Measurements from ENCODE around the gene KCTD4.
"Not testable (repeated sequence)": the region's sequence is repeated elsewhere in the genome, so short reads cannot be mapped to it uniquely, and the experiment has no call there.

The KCTD4 gene

DNA sequence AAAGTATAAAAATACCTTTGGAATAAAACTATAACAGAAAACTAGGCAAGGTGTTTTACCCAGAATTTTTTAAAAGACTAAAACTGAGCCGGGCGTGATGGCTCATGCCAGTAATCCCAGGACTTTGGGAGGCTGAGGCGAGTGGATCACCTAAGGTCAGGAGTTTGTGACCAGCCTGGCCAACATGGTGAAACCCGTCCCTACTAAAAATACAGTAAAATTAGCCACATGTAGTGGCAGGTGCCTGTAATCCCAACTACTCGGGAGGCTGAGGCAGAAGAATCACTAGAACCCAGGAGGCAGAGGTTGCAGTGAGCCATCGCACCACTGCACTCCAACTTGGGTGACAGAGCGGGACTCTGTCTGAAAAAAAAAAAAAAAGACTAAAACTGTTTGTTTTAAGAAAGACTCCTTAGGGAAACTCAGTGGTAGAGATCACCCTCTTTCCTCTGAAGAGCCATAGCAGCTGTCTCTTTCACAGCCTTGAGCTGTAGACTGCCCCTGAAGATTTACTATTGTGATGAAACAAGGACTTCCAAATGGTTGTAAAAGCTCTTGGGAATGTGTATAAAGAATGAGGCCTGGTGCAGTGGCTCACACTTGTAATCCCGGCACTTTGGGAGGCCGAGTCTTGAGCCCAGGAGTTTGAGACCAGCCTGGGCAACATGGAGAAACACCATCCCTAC, 14.7 kb upstream of the KCTD4 start:
- DNase-seq: peak in 1 of 3 donors; percentile 15

DNA sequence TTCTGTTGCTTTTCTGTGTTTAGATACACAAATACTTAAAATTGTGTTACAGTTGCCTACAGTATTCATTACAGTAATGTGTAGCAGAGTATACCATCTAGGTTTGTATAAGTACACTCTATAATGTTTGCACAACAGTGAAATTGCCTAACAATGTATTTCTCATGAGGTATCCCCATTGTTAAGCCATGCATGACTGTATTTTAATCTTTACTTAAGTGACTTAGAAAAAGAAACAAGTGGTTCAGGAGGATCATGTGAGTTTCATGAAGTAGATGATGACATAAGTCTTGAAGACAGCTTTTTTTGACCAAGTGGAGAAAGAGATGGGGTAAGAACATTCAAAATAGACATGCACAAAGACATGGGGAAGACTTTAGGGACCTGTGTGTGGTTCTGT, 8.4 kb upstream of the KCTD4 start:
- DNase-seq: peak; percentile 66 to 94 (median 90)

DNA sequence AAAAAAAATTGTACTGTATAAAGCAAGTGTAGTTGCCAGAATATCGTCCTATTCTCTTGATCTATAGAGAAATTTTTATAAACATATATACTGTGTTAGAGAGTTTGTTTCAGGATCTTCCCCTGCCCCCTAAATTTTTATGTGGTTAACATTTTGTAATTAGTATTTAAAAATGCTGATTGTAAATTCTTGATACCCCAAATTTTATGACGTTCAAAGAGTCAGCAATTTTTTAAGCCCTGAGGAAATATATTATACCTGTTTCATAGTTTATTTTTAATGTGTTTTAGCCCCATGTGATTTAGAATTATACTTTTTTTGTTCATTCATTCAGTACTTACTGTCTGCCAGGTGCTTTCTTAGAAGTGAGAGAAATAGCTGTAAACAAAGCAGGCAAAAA, 7.3 kb upstream of the KCTD4 start:
- DNase-seq: no peak

DNA sequence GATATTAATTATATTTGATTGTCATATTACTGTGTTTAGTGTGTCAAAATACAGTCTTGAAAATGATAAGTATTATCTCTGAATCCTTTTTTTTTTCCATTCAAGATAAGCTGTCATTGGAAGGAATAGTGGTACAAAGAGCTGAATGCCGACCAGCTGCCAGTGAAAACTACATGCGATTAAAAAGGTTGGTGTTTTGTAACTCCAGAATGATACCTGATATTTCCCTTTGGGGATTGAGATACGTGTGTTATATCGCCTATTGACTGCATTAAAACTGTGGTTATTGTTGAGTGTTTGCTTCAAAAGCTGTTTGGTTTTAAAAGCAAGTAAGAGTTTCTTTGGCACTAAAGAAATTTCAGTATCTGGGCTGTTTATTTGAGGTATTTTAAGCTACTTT, 6.5 kb upstream of the KCTD4 start:
- no peak for DNase-seq

DNA sequence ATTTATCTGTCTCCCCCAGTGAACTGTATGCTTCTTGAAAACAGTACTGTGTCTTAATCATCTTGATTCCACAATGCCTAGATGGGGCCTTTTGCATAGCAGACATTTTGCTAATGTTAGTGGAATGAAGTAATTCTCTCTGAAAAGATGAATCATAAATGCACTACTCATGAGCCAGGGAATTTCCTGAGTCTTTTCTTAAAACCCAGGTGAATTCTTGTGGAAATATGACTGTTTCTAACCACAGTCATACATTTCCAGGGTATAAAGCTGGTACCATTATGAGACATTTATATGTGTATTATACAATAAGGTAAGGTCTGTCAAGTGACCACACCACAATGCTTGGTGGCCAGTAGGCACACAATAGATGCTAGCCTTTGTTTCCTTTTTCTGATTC, 5.5 kb upstream of the KCTD4 start:
- peak; percentile 75 to 94 (median 91) for DNase-seq

DNA sequence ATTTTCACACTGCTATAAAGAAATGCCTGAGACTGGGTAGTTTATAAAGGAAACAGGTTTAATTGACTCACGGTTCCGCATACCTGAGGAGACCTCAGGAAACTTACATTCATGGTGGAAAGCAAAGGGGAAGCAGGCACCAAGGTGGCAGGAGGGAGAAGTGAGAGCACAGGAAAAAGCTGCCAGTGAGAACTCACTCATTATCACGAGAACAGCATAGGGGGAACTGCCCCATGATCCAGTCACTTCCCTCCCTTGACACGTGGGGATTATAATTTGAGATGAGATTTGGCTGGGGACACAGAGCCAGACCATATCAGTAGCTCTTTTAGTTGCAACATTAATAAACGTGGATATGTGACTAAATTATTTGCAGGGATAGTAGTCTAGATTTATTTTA, 4.3 kb upstream of the KCTD4 start:
- DNase-seq: peak; percentile 29 to 42 (median 35)

DNA sequence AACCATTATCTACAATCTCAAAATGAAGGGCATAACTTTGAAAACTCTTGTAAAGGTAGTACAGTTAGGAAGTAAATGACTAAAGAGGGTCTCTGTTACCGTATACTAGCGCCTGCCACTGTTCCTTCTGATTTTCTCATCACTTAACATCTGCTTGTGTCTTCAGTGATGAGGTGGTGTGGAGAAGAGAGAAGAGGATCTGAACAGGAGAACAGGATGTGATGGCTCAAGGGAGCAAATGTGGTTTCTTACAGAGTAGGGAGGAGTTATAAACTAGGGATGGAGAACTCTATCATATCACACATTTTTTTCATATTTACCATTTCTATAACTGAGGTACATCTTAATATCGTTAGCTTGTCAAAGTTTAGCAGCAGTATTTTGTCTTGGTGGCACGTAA, 1.1 kb downstream of the KCTD4 start:
- no peak for DNase-seq

DNA sequence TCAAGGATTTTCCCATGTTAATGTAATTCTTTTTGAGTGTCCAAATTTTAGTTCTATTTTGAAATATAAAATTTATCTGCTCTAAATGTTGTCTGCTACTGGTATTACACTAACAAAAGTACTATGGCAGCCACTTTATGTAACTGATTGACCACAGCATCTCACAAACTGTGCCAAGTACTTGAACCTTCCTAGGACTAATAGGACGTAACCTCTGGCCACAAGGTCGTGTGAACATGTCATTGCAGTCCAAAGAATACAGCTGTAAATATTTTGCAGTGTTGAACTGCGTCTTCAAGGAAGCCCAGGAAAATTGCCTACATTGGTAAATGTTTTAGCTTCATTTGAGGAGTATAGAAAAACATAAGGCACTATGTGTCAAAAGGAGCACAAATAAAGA, 1.9 kb downstream of the KCTD4 start:
- DNase-seq: no peak

DNA sequence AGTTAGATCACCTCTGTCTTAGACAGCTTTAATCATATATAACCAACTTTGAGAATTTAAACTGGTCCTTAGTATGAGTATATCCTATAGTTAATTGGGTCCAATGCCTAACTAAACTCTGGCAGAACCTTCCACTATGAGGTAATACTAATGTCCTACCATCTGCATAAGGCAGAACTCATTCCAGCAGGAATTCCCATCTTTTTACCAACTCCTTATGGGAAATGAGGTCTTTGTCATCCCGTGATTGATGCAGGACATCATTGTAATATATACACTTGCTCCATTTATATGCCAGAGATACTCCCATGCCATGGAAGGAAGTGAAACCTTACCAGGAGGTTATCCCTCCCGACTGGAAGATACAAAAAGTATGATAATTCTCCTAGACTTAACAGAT, 2.8 kb downstream of the KCTD4 start:
- no peak for DNase-seq

DNA sequence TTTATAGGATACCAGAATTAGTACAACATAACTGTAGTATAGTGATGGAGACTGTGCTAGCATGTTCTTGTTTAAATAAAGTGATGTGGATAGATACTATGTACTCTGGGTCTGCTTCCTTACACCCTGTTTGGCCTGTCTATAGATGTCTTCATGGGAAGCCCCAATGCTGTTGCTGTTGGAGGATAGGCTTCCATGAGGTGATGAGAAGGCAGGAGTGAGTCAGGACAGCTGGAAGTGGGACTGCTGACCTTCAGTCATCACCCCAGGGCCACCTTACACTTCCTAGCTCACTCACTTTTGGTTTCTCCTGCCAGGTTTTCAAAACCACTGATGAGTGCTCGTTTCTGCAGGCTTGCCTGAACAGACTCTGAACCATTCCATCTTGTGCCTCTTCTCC, 4.2 kb downstream of the KCTD4 start:
- DNase-seq: peak in 2 of 3 donors; percentile 37 to 46

DNA sequence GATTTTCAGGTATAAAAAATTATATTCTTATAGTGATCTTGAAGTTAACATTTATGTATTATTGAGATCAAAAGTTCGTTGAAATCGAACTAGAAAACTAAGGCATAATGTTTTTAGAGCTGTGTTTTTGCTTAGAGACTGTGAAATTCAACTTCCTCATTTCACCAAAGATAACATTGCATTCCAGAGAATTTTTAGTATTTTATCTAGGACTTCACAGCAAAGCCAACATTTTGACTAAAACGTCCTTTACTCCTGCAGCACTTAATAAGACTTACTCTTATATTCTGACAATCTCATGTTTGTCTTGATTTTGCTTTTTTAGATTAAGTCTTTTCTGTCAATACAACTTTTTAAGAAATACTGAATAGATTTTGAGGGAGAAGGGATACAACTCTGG, 4.7 kb downstream of the KCTD4 start:
- DNase-seq: no peak

DNA sequence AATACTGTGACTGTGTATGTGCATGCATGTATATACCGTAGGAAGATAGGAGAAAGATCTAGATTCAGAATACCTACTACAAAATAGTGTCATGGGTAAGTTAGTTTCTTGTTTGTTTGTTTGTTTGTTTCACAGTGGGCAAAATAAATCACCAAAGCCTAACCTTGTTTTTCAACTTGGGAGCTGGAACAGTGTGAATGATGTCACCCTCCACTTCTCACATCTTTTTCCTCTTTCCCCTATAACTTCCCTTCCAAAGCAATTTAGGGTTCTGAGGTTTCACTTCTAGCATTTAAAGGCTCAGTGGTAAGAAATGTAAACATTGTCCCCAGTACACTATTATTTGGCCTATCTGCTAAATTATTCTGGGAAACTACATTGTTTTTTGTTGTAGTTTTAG, 5.4 kb downstream of the KCTD4 start:
- DNase-seq: peak; percentile 55 to 76 (median 71)

DNA sequence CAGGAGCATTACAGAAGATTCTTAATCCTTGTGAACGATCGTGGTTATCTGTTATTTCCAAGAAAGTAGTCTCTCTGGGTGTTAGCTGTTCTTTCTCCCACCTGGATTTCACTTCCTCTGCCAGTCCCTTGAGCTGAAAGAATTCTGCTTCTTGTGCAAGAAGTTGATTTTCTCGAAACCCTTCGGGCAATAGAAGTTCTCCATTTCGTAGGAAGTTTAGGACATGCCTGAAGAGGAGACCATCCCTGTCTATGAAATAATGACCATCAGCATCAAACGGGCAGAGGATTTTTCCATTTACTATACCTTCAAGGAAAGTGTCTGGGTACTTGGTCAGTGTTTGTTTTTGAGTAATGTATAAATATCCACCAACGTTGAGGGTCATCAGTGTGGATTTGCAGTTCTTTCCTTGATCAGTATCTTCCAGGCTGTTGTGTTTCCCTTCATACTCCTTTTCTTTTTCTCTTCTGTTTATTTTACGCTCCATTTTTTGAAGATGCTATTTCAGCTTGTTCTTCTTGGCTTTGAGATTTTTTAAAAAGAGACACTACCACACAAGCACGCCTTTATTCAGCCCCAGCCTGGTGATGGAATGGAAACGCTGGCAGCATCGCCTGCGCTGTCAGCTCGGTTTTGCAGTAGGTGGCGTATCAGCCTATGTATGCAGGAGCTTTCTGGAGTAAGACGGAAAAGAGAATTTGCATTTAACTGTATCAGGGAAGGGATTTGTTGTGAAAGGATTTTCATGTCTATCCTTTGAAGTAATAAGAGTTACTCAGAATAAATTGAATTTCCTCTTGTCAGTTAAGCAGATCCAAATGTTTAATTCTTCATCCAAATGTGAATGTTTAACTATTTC, 6.5 kb downstream of the KCTD4 start:
- DNase-seq: peak in 2 of 3 donors; percentile 29 to 39

DNA sequence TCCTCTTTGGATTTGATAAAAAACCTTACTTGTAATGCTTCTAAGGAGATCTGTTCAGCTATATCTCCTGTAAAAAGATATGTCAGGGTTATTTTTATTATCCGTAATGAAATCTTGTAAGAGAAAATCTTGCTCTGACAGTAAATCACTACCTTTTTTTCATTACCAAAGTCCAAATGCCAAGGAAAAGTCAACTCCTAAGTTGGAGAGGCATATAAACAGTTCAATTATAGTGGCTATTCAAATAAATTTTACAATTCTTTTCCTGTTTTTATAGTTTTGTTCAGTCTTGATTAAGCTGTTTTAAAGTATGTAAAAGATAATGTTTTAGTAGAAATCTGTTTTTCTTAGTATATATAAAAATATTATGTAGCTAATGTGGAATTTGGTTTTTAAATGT, 9.0 kb downstream of the KCTD4 start:
- no peak for DNase-seq

DNA sequence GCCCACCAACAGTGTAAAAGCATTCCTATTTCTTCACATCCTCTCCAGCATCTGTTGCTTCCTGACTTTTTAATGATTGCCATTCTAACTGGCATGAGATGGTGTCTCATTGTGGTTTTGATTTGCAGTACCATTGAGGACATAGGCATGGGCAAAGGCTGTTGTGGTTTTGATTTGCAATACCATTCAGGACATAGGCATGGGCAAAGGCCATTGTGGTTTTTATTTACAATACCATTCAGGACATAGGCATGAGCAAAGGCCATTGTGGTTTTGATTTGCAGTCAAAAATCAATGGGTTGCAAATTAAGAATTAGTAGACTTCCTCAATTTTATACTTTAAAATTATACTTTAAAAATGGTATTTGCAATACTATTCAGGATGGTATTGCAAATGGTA, 11.3 kb downstream of the KCTD4 start:
- DNase-seq: not testable (repeated sequence)

DNA sequence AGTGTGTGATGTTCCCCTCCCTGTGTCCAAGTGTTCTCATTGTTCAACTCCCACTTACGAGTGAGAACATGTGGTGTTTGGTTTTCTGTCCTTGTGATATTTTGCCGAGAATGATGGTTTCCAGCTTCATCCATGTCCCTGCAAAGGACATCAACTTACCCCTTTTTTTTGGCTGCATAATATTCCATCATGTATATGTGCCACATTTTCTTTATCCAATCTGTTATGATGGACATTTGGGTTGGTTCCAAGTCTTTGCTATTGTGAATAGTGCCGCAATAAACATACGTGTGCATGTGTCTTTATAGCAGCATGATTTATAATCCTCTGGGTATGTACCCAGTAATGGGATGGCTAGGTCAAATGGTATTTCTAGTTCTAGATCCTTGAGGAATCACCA, 11.8 kb downstream of the KCTD4 start:
- not testable (repeated sequence) for DNase-seq

DNA sequence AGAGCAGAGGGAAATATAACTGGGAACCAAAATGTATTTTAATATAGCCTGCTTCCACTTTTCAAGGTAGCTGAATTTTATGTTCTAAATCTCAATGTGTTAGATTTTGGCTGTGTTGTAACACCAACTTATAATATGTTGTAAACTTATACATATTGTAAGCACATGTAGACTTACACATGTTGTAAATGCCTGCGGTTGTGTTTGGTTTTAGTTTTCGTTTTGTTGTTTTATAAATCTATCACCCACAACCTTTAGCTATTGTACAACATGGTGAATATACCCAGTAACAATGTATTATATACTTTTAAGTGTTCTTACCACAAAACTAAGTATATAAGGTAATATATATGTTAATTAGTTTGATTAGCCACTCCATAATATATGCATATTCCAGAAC, 15.6 kb downstream of the KCTD4 start:
- no peak for DNase-seq

DNA sequence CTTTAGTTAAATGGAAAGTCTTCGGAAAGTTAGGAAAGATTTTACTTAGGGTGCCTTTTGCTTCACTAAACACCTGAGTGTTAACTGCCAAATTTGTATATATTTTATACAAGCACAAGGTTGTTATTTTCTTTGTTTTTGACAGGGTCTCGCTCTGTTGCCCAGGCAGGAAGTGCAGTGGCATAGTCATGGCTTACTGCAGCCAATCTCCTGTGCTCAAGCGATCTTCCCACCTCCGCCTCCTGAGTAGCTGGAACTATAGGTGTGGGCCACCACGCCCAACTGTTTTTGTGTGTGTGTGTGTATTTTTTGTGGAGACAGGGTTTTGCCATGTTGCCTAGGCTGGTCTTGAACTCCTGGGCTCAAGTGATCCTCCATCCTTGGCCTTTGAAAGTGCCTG, 16.2 kb downstream of the KCTD4 start:
- DNase-seq: no peak

DNA sequence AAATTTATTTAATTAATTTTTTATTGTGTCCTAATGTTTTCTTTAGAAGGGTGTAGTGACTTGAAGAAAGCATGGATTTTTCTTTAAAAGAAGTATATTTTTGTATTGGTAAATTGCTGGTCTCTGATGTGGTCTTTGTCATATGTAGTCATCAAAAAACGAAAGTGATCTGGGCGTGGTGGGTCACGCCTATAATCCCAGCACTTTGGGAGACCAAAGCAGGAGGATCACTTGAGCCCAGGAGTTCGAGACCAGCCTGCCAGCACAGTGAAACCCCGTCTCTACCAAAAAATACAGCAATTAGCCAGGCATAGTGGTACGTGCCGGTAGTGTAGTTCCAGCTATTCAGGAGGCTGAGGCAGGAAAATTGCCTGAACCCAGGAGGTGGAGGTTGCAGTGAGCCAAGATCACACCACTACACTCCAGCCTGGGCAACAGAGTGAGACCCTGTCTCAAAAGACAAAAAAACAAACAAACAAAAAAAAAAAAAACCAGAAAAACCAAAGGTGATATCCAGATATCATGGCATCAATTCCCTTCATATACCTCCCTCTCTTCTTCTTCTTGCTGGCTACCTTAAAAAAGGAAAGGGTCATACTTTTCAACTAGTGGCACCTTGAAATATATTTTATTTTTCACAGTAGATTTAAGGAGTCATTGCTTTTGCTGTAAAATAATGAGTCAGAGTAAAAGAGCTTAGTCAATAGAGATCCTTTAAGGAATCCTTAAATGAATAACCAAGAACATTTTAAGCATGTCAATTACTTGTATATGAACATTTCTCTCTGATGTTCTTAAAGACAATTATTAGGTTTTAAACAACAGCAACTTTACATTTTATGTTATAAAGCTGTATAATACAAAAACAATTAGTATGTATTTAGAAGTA, 19.9 kb downstream of the KCTD4 start:
- DNase-seq: no peak

DNA sequence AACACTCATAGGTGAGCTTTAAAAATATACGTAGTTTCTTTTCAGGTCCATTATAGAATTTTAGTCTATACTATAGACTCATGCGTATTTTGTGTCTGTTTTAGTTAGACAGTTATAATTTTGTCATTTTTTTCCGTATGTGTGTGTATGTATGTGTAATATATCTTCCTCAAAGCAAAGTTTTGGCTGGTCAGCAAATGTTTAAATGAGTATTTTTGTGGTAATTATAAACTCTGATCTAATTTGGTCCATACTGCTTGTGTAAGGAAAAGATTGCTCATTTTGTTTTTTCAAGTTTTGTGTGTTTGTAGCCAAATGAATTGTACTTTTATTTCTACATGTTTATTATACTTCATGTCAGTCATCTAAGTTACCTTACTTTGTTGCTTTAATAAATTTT, 20.5 kb downstream of the KCTD4 start:
- DNase-seq: no peak

DNA sequence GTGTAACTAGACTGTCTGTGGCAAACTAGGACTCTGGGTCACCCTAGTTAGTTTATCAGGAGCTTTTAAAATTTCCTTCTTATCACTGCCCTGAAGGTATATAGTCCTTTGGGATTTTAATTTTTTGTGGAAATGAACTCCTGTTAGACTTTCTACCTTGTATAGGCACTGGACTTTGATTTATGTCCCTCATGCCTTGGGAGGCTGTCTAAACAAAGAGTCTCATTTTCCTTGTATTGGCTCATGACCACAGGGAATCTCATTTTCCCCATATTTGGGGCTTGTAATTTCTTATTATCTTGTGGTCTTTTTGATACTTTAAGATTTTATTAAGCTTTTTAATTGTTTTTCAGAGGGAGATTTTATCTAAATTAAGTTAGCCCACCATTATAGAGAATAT, 21.4 kb downstream of the KCTD4 start:
- DNase-seq: no peak

DNA sequence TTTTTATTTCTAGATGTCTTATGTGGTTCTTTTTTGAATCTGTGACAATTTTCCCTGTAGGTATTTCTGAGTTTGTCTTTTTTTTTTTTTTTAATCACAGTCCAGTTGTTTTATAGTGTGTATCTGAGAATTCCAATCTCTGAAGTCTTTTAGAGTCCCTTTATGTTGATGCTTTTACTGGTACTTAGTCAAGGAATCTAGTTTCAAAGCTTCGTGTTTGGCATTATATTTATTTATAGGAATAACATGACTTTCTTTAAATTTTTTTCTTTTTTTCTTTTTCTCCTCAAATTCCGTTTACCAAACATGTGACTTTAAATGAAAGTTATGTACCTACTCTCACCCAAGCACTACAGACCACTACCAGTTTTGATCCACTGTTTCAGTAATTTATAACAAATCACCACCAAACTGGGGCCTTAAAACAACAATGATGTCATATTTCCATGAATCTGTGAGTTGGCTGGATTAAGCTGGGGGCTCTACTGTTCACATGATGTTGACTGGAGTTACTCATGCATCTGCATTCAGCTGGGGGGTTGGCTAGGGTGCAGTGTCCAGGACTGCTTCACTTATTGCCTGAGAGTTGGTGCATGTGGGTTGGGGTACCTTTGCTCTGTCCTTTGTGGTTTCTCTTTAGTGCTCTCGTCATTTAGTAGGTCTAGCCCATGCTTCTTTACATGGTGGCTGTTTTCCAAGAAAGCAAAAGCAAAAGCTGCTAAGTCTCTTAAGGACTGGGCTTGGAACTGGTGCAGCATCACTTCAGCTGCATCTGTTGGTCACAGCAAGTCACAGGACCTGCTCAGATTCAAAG, 22.3 kb downstream of the KCTD4 start:
- DNase-seq: no peak

DNA sequence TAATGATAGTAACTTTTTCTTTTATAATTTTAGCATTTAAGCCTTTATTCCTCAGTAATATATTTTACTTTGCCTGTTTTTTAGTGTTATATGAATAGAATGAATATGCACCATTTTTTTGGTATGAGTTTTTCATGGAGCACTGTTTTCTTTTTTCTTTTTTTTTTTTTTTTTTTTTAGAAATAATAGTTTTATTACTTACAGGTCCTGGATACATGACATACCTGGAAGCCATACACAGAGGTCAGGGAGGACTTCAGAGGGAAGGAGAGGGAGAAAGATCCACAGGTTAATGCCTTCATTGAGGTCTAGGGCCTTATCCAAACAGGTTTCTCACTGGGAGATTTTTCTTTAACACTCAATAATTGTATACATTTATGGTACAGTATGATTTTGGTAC, 26.4 kb downstream of the KCTD4 start:
- no peak for DNase-seq
